HK-2 (cell line): ENCODE data around the gene MACO1.
"Not testable (repeated sequence)": the region's sequence is repeated elsewhere in the genome, so short reads cannot be mapped to it uniquely, and the experiment has no call there.

Experiments
- DNase-seq: peaks from one replicate; pipeline ENCODE4 v3.0.0-alpha.2; 2018; ENCODE audit not compliant: unreplicated experiment

The MACO1 gene

DNA sequence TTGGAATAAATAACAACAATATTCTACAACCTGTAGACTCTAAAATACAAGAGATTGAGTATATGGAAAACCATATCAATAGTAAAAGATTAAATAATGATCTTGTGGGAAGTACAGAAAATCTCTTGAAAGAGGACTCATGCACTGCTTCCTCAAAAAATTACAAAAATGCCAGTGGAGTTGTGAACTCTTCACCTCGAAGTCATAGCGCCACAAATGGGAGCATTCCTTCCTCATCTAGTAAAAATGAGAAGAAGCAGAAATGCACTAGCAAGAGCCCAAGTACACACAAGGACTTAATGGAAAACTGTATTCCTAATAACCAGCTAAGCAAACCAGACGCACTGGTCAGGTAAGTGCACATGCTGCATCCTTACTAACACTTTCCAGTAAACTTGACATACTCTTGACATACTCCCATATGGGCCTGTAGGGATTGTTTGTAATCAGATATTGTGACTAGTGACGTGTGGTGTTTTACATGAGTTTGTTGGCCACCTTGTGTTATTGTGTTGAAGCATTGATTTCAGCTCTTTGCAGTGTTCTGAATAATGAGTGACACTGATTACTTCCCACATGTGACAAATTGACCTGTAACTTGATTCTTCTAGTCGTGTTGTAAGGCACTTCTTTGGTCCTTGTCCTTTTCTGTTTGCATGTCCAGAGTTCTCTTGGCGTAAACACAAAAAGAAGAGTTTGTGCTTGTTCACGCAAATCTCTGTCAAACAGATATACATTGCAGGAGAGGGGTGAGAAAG, 28.0 kb downstream of the MACO1 start:
- DNase-seq: no peak

DNA sequence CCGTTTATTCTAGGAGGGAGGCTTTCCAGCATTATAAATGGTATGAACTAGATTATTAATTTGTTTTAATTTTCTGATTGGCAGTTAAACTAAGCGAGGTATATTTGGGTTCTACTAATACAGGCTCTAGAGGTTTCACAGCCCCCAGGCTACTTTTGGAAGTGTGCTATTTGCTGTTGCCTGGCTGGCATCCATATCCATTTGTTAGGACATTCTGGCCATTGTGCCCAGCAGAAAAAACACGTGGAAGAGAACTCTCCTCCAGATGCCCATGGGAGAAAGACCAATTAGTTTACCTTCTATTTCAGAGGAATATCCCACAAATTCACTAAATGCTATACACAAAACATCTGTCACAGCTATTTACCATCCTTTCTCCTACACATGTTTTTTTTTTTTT, 29.3 kb downstream of the MACO1 start:
- no peak for DNase-seq

- not testable (repeated sequence) for DNase-seq
Observed at GRCh38 chr1:25460816-25461215, 30.1 kb downstream of the MACO1 start.

DNA sequence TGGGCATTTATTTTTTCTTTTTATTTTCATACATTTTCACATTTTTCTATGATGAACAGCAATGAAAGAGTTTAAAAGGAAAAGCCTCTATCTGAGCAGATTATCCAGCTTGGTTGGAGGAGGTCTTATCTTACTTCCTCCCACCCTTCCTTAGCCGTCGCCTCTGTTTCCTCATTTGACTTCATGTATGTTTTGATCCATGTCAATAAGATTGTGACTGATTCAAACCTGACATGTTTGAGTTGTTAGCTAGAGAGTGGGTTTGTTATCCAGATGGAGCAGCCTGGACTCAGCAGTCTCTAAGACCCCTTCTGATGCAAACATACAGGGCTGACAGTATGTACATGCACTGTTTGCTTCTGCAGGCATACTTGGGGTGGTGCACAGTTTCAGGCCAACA, 31.2 kb downstream of the MACO1 start:
- DNase-seq: no peak

- no peak for DNase-seq
Observed at GRCh38 chr1:25462732-25463131, 32.0 kb downstream of the MACO1 start.

- no peak for DNase-seq
Observed at GRCh38 chr1:25467193-25467592, 36.5 kb downstream of the MACO1 start.

DNA sequence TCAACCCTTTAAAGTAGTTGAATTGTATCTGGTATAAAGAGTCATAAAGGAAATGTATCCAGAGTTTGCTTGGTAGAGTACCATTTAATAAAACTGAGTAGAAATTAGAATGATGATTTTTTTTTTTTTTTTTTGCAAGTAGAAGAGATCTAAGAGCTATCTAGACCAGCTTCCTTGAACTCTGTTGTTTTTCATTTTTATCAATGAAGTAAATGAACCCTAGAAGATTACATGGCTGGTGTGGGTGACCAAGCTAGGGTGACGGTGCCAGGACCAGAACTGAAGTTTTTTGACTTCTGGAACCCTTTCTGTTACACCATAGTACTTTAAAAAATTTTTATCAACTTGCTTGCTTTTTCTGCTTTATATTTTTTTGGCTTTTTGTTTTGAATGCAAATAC, 36.9 kb downstream of the MACO1 start:
- no peak for DNase-seq

GRCh38 chr1:25468033-25468432, 37.3 kb downstream of the MACO1 start:
- no peak for DNase-seq

GRCh38 chr1:25469177-25469576, 38.5 kb downstream of the MACO1 start:
- no peak for DNase-seq

GRCh38 chr1:25472471-25472870, 41.8 kb downstream of the MACO1 start:
- no peak for DNase-seq

DNA sequence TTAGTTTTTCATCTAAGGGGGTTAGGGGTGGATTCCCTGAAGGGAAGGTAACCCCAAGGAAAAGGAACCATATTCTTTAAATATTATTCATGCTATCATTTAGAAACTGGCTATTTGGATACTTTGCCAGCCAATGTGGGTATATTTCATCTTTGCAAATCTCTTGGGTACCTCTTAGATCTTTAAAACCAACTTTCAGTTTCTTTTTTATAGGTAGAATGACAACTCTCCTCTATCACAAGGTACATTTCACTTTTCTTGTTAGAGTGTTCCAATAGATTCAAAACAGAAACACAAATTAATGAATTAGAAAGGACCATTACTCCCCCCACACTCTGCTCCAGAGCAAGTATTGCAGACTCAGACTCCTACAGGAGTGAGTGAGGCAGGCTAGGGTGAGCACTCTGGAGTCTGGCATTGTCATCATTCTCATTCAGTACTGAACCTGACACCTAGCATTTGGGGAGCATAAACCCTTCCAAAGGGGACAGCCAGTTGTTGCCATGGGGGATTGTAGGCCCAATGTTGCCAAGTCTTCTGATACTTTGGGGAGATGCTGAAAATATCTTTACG, 43.0 kb downstream of the MACO1 start:
- no peak for DNase-seq

- no peak for DNase-seq
Observed at GRCh38 chr1:25474439-25475047, 43.8 kb downstream of the MACO1 start.

- DNase-seq: no peak
Observed at GRCh38 chr1:25476186-25477097, 45.7 kb downstream of the MACO1 start.

GRCh38 chr1:25477448-25478034, 46.8 kb downstream of the MACO1 start:
- no peak for DNase-seq

GRCh38 chr1:25478633-25479032, 47.9 kb downstream of the MACO1 start:
- no peak for DNase-seq

GRCh38 chr1:25481625-25482024, 50.9 kb downstream of the MACO1 start:
- DNase-seq: no peak

- DNase-seq: no peak
Observed at GRCh38 chr1:25482211-25482610, 51.5 kb downstream of the MACO1 start.

DNA sequence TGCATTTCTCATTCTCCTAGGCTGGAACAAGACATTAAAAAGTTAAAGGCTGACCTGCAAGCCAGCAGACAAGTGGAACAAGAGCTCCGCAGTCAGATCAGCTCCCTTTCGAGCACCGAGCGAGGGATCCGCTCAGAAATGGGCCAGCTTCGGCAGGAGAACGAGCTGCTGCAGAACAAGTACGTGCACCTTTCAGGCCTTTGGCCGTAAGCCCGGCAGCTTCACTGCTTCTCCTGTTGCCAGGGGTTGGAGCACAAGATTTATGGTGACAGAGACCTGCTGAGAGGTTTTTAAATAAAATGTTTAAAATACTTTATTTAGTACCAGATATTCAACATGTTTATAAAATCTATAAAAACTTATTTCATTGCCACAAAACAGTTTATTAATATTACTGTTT, 53.4 kb downstream of the MACO1 start:
- no peak for DNase-seq

DNA sequence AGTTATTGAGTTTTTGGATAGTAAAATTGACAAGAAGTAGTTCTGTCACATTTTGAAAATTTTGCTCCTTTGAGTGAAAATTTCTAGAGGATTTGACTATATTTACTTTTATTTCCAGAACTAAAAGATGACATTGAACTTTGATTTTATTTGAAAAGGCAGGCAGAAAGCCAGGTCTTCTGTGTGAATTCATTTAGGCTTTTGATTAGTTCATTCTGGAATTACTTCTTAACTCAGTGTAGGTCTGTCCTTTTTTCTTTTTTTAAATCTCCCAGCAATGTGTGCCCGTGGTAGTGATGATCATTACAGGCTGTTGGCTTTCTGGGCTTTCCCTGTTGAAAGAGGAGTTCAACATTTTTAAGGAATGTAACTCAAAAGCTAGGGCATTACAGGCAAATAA, 53.8 kb downstream of the MACO1 start:
- no peak for DNase-seq

DNA sequence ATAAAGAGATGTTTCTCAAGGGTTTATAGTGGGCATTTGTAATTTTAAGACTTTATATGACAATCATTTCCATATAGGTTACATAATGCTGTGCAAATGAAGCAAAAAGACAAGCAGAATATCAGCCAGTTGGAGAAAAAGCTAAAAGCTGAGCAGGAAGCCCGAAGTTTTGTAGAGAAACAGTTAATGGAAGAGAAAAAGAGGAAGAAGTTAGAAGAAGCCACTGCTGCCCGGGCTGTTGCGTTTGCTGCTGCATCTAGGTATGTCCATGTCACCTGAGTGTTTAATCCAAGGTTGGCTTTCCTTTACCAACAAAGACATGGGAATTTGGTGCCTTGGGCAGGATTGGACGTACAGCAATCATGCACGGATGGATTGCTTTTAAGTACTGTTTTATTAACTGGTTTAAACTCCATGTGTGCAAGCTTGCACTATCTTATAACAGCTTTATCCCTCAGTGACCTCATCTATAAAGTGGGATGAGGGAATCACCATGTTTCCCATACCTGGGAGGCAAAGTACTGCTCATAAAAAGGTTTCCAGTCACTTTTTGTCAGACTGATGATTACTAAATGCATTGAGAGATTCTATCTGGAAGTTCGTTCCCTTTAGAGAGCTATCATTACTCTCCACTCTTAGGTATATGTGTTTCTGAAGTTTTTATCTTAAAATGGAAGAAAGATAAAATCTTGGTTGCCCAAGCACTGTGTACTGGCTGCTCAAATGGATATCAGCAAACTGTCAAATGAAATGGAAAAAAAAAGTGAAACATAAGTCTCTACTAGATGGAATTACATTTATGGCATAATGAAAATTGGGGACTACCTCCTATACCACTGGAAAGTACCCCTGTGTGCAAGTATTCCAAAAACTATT, 55.1 kb downstream of the MACO1 start:
- DNase-seq: no peak

DNA sequence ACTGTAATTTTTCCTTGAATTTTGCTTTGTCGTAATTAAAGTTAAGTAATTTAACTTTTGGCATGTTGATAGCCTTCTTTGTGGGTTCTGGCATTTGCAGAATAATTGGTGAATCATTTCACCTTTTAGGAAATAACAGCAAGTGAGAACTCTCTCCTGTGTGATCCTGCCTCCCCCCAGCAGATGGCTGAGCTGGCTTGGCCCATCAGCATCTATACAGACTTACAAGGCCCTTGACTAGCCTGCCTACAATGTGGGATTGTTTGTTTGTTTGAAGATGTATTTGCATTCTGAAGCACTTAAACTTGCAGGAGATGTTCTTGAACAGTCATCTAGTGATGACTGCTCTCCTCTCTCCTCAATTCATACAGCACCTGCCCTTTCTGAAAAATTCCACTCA, 55.9 kb downstream of the MACO1 start:
- no peak for DNase-seq
